GM23338 (cell line): ENCODE results near the gene FER. TPM values are rescaled to one million over a fixed set of nuclear protein-coding genes. Genes with fewer than 3 reads are reported as not detected.

Experiments used
- ATAC-seq: fragments of 200-7000 bp; cut with Tn5 transposase; 3 replicates; pipeline ENCODE4 v1.9.1; 2020
- DNase-seq: peaks from one replicate; pipeline ENCODE4 v3.0.0-alpha.2; 2015; ENCODE audit warnings: low spot score
- H2AFZ ChIP-seq: fragments of 200-600 bp; sonication (generic); 2 replicates; pipeline ENCODE4 v1.8.0; 2016; ENCODE audit warnings: antibody characterized with exemption, mild to moderate bottlenecking, moderate library complexity
- H3F3A ChIP-seq: fragments of 200-600 bp; sonication (generic); replicated peaks from 2 replicates; pipeline ENCODE4 v1.8.0; 2017; ENCODE audit warnings: antibody characterized with exemption, mixed run types, low read depth
- H3K27ac ChIP-seq: fragments of 200-600 bp; sonication (generic); 2 replicates; pipeline ENCODE4 v1.6.1; 2016; ENCODE audit warnings: low read depth
- H3K27me3 ChIP-seq: fragments of 200-600 bp; sonication (generic); 2 replicates; pipeline ENCODE4 v1.8.0; 2016; ENCODE audit warnings: mild to moderate bottlenecking, mixed run types, moderate library complexity; ENCODE audit not compliant: insufficient read depth
- H3K36me3 ChIP-seq: fragments of 200-600 bp; sonication (generic); 2 replicates; pipeline ENCODE4 v1.8.0; 2016; ENCODE audit warnings: mild to moderate bottlenecking; ENCODE audit not compliant: insufficient read depth
- H3K4me1 ChIP-seq: fragments of 200-600 bp; sonication (generic); 2 replicates; pipeline ENCODE4 v1.8.0; 2016; ENCODE audit warnings: mild to moderate bottlenecking, moderate library complexity; ENCODE audit not compliant: insufficient read depth
- H3K4me2 ChIP-seq: fragments of 200-600 bp; sonication (generic); 2 replicates; pipeline ENCODE4 v1.7.1; 2017; ENCODE audit warnings: mixed run types
- H3K4me3 ChIP-seq: fragments of 200-600 bp; sonication (generic); 2 replicates; pipeline ENCODE4 v1.6.1; 2016; ENCODE audit warnings: mixed run types
- H3K79me2 ChIP-seq: fragments of 200-600 bp; sonication (generic); replicated peaks from 2 replicates; pipeline ENCODE4 v1.8.0; 2017; ENCODE audit warnings: mild to moderate bottlenecking; ENCODE audit not compliant: insufficient read depth
- H3K9me2 ChIP-seq: fragments of 200-600 bp; sonication (generic); 2 replicates; pipeline ENCODE4 v1.8.0; 2017; ENCODE audit not compliant: insufficient read depth
- H4K20me1 ChIP-seq: fragments of 200-600 bp; sonication (generic); replicated peaks from 2 replicates; pipeline ENCODE4 v1.8.0; 2017; ENCODE audit warnings: mild to moderate bottlenecking; ENCODE audit not compliant: insufficient read depth
- H3K27ac Mint-ChIP-seq: 2 replicates; pipeline ENCODE4 v1.8.0; 2020; ENCODE audit warnings: inconsistent platforms, mild to moderate bottlenecking, moderate library complexity, mixed read lengths
- H3K27me3 Mint-ChIP-seq: 3 replicates; pipeline ENCODE4 v1.8.0; 2022; ENCODE audit warnings: low read depth, mild to moderate bottlenecking, moderate library complexity, mixed read lengths, inconsistent platforms; ENCODE audit not compliant: insufficient read depth, poor library complexity
- H3K36me3 Mint-ChIP-seq: 3 replicates; pipeline ENCODE4 v1.8.0; 2021; ENCODE audit warnings: low read depth, mild to moderate bottlenecking, inconsistent platforms, moderate library complexity, mixed read lengths
- H3K4me1 Mint-ChIP-seq: 3 replicates; pipeline ENCODE4 v1.8.0; 2020; ENCODE audit warnings: mild to moderate bottlenecking, inconsistent platforms, mixed read lengths
- H3K4me3 Mint-ChIP-seq: 3 replicates; pipeline ENCODE4 v1.8.0; 2021; ENCODE audit warnings: moderate library complexity, mild to moderate bottlenecking, inconsistent platforms, mixed read lengths
- H3K9me3 Mint-ChIP-seq: 3 replicates; pipeline ENCODE4 v1.8.0; 2020; ENCODE audit warnings: moderate library complexity, mild to moderate bottlenecking, inconsistent platforms, mixed read lengths
- CREB1 ChIP-seq: fragments of 250-450 bp; sonication (Bioruptor Pico); IDR thresholded peaks from 2 replicates; pipeline ENCODE4 v1.5.0; 2020; ENCODE audit warnings: low read depth, mild to moderate bottlenecking, moderate library complexity
- ETS1 ChIP-seq: IDR thresholded peaks from 2 replicates; pipeline ENCODE4 v1.6.1; 2016; ENCODE audit warnings: antibody characterized with exemption
- EZH2 ChIP-seq: fragments of 200-600 bp; sonication (generic); IDR thresholded peaks from one replicate; pipeline ENCODE4 v1.8.0; 2017; ENCODE audit warnings: antibody characterized with exemption, mild to moderate bottlenecking, low read depth; ENCODE audit not compliant: unreplicated experiment
- EZH2phosphoT487 ChIP-seq: fragments of 200-600 bp; sonication (generic); IDR thresholded peaks from one replicate; pipeline ENCODE4 v1.8.1; 2018; ENCODE audit warnings: antibody characterized with exemption; ENCODE audit not compliant: unreplicated experiment
- JUNB ChIP-seq: IDR thresholded peaks from one replicate; pipeline ENCODE4 v1.6.1; 2016; ENCODE audit warnings: antibody characterized with exemption; ENCODE audit not compliant: unreplicated experiment
- NANOG ChIP-seq: IDR thresholded peaks from 2 replicates; pipeline ENCODE4 v1.6.1; 2016; ENCODE audit warnings: antibody characterized with exemption, borderline replicate concordance
- ZNF331 ChIP-seq: fragments of 250-450 bp; sonication (Bioruptor Pico); IDR thresholded peaks from 2 replicates; pipeline ENCODE4 v1.5.0; 2020; ENCODE audit warnings: low read depth, mild to moderate bottlenecking, moderate library complexity
- polyA plus RNA-seq: library from polyadenylated mRNA; unstranded; fragments of >200 nt; fragmentation: Nextera tagmentation; extraction: Ambion mirVana; gene quantifications from 2 replicates; pipeline ENCODE4 v1.2.1, GENCODE V29; 2016
- total RNA-seq: library from RNA; depleted of rRNA; stranded (reverse); fragments of >200 nt; shearing (Covaris generic); gene quantifications from 2 replicates; pipeline ENCODE4 v1.2.3, GENCODE V29; 2014
- TF ChIP-seq, protein P1 (sequence below), 2 experiments: fragments of 200-600 bp in 1 of 2; sonication (generic) in 1 of 2; conservative IDR thresholded peaks; 2 replicates each; pipeline versions ENCODE4 v1.5.1 to v1.6.1; 2016 to 2017; ENCODE audit warnings: antibody characterized with exemption in 2 of 2, low read depth in 2 of 2, mild to moderate bottlenecking in 2 of 2, moderate library complexity in 1 of 2
- TF ChIP-seq, protein P2 (sequence below): fragments of 250-450 bp; sonication (Bioruptor Pico); IDR thresholded peaks from 2 replicates; pipeline ENCODE4 v1.5.0; 2020; ENCODE audit warnings: mild to moderate bottlenecking, moderate library complexity
- TF ChIP-seq, protein P3 (sequence below): IDR thresholded peaks from one replicate; pipeline ENCODE4 v1.6.1; 2018; ENCODE audit warnings: antibody characterized with exemption; ENCODE audit not compliant: unreplicated experiment

FER gene
- total and polyA plus RNA-seq, 2 experiments from 2014 or later, result 17.4 to 34.8 TPM

DNA sequence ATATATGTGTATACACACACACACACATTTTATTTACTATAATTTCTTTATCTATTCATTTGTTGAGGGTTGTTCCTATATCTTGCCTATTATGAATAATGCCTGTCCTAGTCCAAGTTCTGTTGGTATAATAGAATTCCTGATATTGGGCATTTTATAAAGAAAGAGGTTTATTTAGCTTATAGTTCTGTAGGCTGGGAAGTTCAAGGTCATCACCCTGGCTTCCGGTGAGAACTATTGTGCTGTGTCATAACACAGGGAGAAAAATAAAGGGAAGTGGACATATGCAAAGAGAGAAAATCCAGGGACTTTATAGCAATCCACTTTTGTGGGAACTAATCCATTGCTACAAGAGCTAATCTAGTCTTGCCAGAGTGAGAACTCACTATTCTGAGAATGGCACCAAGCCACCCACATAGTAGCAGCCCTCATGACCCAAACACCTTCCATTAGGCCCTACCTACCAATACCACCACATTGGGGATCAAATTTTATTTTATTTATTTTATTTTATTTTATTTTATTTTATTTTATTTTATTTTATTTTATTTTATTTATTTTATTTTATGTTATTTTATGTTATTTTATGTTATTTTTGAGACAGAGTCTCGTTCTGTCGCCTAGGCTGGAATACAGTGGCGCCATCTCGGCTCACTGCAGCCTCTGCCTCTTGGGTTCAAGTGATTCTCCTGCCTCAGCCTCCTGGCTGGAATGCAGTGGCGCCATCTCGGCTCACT lies 74.7 kb downstream of the FER start:
- no peak for DNase-seq
- ATAC-seq, result no peak
- H3K9me3 Mint-ChIP-seq, result peaks cover 5% of the 10 kb centered on the region; the same call in 1 of the 3 replicates
- Histone ChIP-seq H3K4me3 (no peak overlapping the region), H3K36me3 (no peaks in the 10 kb centered on the region), H3K4me1 (peaks cover 14% of the 10 kb centered on the region; the same call in 1 of the 2 replicates), H3F3A (no peaks in the 10 kb centered on the region), H4K20me1 (no peaks in the 10 kb centered on the region), H2AFZ (no peak overlapping the region), H3K4me2 (no peak overlapping the region), H3K79me2 (no peaks in the 10 kb centered on the region), H3K27me3 (no peaks in the 10 kb centered on the region), H3K27ac (no peak overlapping the region), H3K9me2 (no peaks in the 10 kb centered on the region)
- no peak overlapping the region for H3K4me3 Mint-ChIP-seq
- no peak overlapping the region for H3K27ac Mint-ChIP-seq
- H3K4me1 Mint-ChIP-seq, result peaks cover 7% of the 10 kb centered on the region
- H3K36me3 Mint-ChIP-seq, result peaks cover 7% of the 10 kb centered on the region; the same call in 2 of the 3 replicates
- TF ChIP-seq ZNF331 (CRISPR knock-in tag) (no peak), CREB1 (CRISPR knock-in tag) (no peak), ETS1 (no peak), EZH2 (no peak), JUNB (no peak), EZH2phosphoT487 (no peak), NANOG (no peak)
- TF ChIP-seq, protein P1, sequence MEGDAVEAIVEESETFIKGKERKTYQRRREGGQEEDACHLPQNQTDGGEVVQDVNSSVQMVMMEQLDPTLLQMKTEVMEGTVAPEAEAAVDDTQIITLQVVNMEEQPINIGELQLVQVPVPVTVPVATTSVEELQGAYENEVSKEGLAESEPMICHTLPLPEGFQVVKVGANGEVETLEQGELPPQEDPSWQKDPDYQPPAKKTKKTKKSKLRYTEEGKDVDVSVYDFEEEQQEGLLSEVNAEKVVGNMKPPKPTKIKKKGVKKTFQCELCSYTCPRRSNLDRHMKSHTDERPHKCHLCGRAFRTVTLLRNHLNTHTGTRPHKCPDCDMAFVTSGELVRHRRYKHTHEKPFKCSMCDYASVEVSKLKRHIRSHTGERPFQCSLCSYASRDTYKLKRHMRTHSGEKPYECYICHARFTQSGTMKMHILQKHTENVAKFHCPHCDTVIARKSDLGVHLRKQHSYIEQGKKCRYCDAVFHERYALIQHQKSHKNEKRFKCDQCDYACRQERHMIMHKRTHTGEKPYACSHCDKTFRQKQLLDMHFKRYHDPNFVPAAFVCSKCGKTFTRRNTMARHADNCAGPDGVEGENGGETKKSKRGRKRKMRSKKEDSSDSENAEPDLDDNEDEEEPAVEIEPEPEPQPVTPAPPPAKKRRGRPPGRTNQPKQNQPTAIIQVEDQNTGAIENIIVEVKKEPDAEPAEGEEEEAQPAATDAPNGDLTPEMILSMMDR (conservative IDR thresholded peaks at IDR 0.05; ENCODE audit: low read depth in 2 of 2), result no peak
- TF ChIP-seq, protein P2, sequence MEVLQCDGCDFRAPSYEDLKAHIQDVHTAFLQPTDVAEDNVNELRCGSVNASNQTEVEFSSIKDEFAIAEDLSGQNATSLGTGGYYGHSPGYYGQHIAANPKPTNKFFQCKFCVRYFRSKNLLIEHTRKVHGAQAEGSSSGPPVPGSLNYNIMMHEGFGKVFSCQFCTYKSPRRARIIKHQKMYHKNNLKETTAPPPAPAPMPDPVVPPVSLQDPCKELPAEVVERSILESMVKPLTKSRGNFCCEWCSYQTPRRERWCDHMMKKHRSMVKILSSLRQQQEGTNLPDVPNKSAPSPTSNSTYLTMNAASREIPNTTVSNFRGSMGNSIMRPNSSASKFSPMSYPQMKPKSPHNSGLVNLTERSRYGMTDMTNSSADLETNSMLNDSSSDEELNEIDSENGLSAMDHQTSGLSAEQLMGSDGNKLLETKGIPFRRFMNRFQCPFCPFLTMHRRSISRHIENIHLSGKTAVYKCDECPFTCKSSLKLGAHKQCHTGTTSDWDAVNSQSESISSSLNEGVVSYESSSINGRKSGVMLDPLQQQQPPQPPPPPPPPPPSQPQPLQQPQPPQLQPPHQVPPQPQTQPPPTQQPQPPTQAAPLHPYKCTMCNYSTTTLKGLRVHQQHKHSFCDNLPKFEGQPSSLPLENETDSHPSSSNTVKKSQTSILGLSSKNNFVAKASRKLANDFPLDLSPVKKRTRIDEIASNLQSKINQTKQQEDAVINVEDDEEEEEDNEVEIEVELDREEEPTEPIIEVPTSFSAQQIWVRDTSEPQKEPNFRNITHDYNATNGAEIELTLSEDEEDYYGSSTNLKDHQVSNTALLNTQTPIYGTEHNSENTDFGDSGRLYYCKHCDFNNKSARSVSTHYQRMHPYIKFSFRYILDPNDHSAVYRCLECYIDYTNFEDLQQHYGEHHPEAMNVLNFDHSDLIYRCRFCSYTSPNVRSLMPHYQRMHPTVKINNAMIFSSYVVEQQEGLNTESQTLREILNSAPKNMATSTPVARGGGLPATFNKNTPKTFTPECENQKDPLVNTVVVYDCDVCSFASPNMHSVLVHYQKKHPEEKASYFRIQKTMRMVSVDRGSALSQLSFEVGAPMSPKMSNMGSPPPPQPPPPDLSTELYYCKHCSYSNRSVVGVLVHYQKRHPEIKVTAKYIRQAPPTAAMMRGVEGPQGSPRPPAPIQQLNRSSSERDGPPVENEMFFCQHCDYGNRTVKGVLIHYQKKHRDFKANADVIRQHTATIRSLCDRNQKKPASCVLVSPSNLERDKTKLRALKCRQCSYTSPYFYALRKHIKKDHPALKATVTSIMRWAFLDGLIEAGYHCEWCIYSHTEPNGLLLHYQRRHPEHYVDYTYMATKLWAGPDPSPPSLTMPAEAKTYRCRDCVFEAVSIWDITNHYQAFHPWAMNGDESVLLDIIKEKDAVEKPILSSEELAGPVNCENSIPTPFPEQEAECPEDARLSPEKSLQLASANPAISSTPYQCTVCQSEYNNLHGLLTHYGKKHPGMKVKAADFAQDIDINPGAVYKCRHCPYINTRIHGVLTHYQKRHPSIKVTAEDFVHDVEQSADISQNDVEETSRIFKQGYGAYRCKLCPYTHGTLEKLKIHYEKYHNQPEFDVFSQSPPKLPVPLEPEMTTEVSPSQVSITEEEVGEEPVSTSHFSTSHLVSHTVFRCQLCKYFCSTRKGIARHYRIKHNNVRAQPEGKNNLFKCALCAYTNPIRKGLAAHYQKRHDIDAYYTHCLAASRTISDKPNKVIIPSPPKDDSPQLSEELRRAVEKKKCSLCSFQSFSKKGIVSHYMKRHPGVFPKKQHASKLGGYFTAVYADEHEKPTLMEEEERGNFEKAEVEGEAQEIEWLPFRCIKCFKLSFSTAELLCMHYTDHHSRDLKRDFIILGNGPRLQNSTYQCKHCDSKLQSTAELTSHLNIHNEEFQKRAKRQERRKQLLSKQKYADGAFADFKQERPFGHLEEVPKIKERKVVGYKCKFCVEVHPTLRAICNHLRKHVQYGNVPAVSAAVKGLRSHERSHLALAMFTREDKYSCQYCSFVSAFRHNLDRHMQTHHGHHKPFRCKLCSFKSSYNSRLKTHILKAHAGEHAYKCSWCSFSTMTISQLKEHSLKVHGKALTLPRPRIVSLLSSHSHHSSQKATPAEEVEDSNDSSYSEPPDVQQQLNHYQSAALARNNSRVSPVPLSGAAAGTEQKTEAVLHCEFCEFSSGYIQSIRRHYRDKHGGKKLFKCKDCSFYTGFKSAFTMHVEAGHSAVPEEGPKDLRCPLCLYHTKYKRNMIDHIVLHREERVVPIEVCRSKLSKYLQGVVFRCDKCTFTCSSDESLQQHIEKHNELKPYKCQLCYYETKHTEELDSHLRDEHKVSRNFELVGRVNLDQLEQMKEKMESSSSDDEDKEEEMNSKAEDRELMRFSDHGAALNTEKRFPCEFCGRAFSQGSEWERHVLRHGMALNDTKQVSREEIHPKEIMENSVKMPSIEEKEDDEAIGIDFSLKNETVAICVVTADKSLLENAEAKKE (CRISPR knock-in tag), result no peak
- TF ChIP-seq, protein P3, sequence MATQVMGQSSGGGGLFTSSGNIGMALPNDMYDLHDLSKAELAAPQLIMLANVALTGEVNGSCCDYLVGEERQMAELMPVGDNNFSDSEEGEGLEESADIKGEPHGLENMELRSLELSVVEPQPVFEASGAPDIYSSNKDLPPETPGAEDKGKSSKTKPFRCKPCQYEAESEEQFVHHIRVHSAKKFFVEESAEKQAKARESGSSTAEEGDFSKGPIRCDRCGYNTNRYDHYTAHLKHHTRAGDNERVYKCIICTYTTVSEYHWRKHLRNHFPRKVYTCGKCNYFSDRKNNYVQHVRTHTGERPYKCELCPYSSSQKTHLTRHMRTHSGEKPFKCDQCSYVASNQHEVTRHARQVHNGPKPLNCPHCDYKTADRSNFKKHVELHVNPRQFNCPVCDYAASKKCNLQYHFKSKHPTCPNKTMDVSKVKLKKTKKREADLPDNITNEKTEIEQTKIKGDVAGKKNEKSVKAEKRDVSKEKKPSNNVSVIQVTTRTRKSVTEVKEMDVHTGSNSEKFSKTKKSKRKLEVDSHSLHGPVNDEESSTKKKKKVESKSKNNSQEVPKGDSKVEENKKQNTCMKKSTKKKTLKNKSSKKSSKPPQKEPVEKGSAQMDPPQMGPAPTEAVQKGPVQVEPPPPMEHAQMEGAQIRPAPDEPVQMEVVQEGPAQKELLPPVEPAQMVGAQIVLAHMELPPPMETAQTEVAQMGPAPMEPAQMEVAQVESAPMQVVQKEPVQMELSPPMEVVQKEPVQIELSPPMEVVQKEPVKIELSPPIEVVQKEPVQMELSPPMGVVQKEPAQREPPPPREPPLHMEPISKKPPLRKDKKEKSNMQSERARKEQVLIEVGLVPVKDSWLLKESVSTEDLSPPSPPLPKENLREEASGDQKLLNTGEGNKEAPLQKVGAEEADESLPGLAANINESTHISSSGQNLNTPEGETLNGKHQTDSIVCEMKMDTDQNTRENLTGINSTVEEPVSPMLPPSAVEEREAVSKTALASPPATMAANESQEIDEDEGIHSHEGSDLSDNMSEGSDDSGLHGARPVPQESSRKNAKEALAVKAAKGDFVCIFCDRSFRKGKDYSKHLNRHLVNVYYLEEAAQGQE, result no peak
- no peaks in the 10 kb centered on the region for H3K27me3 Mint-ChIP-seq
